Cardiac muscle cell (in vitro differentiated cells and primary cell): ENCODE measurements around the gene GTSE1. TPM values are rescaled to one million over a fixed set of nuclear protein-coding genes. Genes with fewer than 3 reads are reported as not detected.

Experiments used
- DNase-seq, 2 donors: peaks; one replicate each; pipeline versions ENCODE4 v3.0.0 to v3.0.0-alpha.2; 2010 to 2017; ENCODE audit warnings: low read depth in 1 of 2, low spot score in 1 of 2
- H3K27ac ChIP-seq: fragments of 200-600 bp; sonication (generic); 2 replicates; pipeline ENCODE4 v1.5.1; 2016
- H3K27me3 ChIP-seq: fragments of 200-600 bp; sonication (generic); 2 replicates; pipeline ENCODE4 v1.6.0; 2016; ENCODE audit warnings: control low read depth
- H3K36me3 ChIP-seq: fragments of 200-600 bp; sonication (generic); 2 replicates; pipeline ENCODE4 v1.5.1; 2016; ENCODE audit warnings: control low read depth
- H3K4me1 ChIP-seq: fragments of 200-600 bp; sonication (generic); 2 replicates; pipeline ENCODE4 v1.8.1; 2017; ENCODE audit warnings: low read depth, mild to moderate bottlenecking, mixed run types
- H3K4me3 ChIP-seq: fragments of 200-600 bp; sonication (generic); 2 replicates; pipeline ENCODE4 v1.5.1; 2016; ENCODE audit warnings: mild to moderate bottlenecking
- H3K9me3 ChIP-seq: fragments of 200-600 bp; sonication (generic); 2 replicates; pipeline ENCODE4 v1.5.1; 2017; ENCODE audit warnings: low read depth, mild to moderate bottlenecking, control low read depth
- CTCF ChIP-seq: IDR thresholded peaks from 2 replicates; pipeline ENCODE4 v1.5.1; 2012; ENCODE audit warnings: low read depth, mild to moderate bottlenecking, low read length
- polyA plus RNA-seq: library from polyadenylated mRNA; unstranded; fragments of >200 nt; fragmentation: Nextera tagmentation; extraction: Ambion mirVana; gene quantifications from 2 replicates; pipeline ENCODE4 v1.2.1, GENCODE V29; 2016
- total RNA-seq: library from RNA; depleted of rRNA; stranded (reverse); fragments of >200 nt; gene quantifications from 2 replicates; pipeline ENCODE4 v1.2.3, GENCODE V29; 2016

GTSE1 gene
- total and polyA plus RNA-seq, 2 experiments from 2014 or later = 5.4 to 28.7 TPM

GRCh38 chr22:46272196-46272595 is 24.5 kb upstream of the GTSE1 start:
- Histone ChIP-seq H3K27ac (no peak overlapping the region), H3K9me3 (no peaks in the 10 kb centered on the region), H3K27me3 (no peaks in the 10 kb centered on the region), H3K4me1 (peaks cover 5% of the 10 kb centered on the region), H3K4me3 (no peak overlapping the region), H3K36me3 (peaks cover 21% of the 10 kb centered on the region)
- TF ChIP-seq CTCF = no peak
- no peak for DNase-seq

GRCh38 chr22:46272762-46273431 is 23.8 kb upstream of the GTSE1 start:
- Histone ChIP-seq H3K36me3 (peaks cover 21% of the 10 kb centered on the region), H3K27ac (no peak overlapping the region), H3K9me3 (no peaks in the 10 kb centered on the region), H3K4me3 (no peak overlapping the region), H3K4me1 (peaks cover 3% of the 10 kb centered on the region), H3K27me3 (no peaks in the 10 kb centered on the region)
- DNase-seq = no peak
- TF ChIP-seq CTCF = no peak

- Histone ChIP-seq H3K36me3 (peaks cover 25% of the 10 kb centered on the region), H3K27ac (no peak overlapping the region), H3K4me3 (no peak overlapping the region), H3K4me1 (no peaks in the 10 kb centered on the region), H3K27me3 (no peaks in the 10 kb centered on the region), H3K9me3 (no peaks in the 10 kb centered on the region)
- no peak for TF ChIP-seq CTCF
- DNase-seq = no peak
Observed at GRCh38 chr22:46273432-46274148, 23.1 kb upstream of the GTSE1 start.

- no peak for TF ChIP-seq CTCF
- no peaks in the 10 kb centered on the region for H3K27me3 ChIP-seq
- H3K4me1 ChIP-seq = no peaks in the 10 kb centered on the region
- no peak overlapping the region for H3K4me3 ChIP-seq
- no peak for DNase-seq
- peaks cover 29% of the 10 kb centered on the region for H3K36me3 ChIP-seq
- H3K27ac ChIP-seq = no peak overlapping the region
- no peaks in the 10 kb centered on the region for H3K9me3 ChIP-seq
Observed at GRCh38 chr22:46274381-46274780, 22.3 kb upstream of the GTSE1 start.

GRCh38 chr22:46275455-46276122 is 21.1 kb upstream of the GTSE1 start:
- no peaks in the 10 kb centered on the region for H3K9me3 ChIP-seq
- H3K4me3 ChIP-seq = no peak overlapping the region
- H3K27ac ChIP-seq = no peak overlapping the region
- H3K36me3 ChIP-seq = peaks cover 29% of the 10 kb centered on the region
- no peaks in the 10 kb centered on the region for H3K4me1 ChIP-seq
- DNase-seq = no peak
- no peaks in the 10 kb centered on the region for H3K27me3 ChIP-seq
- TF ChIP-seq CTCF = no peak
